DMS 273 treated with DMSO at 0.1 percent for 48 hours (cell line): Measurements from ENCODE around the gene STAU1.
"Not testable (repeated sequence)": the region's sequence is repeated elsewhere in the genome, so short reads cannot be mapped to it uniquely, and the experiment has no call there.

Experiments
- DNase-seq: peaks from one replicate; lab custom pipeline; 2025; lab: John Stamatoyannopoulos, UW

Gene STAU1

DNA sequence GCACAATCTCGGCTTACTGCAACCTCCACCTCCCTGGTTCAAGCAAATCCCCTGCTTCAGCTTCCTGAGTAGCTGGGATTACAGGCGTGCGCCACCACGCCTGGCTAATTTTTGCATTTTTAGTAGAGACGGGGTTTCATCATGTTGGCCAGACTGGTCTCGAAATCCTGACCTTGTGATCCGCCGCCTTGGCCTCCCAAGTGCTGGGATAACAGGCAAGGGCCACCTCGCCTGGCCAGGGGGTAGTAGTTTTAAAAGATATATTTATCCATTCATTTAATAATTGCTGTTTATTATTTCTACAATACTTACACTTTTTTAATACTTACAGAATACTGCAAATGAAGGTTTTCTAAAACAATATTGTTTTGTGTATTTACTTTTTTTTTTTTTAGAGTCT, 15.6 kb upstream of the STAU1 start:
- DNase-seq = no peak

DNA sequence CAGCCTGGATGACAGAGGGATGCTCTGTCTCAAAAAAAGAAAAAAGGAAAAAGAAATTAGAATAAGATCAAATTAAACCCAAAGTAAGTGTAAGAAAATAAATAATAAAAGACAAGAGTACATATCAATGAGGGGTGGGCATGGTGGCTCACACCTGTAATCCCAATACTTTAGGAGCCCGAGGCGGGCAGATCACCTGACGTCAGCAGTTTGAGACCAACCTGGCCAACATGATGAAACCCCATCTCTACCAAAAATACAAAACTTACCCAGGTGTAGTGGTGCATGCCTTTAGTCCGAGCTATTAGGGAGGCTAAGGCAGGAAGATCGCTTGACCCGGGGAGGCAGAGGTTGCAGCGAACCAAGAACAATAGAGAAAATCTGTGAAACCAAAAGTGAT, 14.9 kb upstream of the STAU1 start:
- DNase-seq = no peak

DNA sequence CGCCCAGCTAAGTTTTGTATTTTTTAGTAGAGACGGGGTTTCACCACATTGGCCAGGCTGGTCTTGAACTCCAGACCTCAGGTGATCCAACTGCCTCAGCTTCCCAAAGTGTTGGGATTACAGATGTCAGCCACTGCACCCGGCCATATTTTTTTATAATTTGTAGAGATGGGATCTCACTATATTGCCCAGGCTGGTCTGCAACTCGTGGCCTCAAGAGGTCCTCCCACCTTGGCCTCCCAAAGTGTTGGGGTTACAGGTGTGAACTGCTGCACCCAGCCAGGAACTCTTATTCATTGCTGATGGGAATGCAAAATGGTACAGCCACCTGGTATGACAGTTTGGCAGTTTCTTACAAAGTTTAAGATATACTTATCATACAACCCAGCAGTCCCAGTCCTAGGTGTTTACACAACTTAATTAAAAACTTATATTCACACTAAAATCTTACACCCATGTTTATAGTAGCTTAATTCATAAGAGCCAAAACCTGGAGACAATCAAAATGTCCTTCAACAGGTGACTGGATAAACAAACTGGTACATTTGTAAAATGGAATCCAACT, 11.7 kb upstream of the STAU1 start:
- DNase-seq = no peak

DNA sequence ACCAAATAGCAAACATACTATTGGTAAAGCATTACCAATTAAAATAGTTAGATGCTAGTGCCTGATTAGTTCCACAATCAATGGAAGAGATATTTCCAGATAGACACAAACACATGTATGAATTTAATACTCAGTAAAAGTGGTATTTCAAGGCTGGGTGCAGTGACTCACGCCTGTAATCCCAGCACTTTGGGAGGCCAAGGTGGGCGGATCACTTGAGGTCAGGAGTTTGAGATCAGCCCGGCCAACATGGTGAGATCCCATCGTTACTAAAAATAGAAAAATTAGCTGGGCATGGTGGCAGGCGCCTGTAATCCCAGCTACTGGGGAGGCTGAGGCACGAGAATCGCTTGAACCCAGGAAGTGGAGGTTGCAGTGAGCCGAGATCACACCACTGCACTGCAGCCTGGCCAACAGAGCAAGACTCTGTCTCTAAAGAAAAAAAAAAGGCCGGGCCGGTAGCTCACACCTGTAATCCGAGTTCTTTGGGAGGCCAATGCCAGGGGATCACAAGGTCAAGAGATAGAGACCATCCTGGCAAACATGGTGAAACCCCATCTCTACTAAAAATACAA, 4.9 kb upstream of the STAU1 start:
- not testable (repeated sequence) for DNase-seq

DNA sequence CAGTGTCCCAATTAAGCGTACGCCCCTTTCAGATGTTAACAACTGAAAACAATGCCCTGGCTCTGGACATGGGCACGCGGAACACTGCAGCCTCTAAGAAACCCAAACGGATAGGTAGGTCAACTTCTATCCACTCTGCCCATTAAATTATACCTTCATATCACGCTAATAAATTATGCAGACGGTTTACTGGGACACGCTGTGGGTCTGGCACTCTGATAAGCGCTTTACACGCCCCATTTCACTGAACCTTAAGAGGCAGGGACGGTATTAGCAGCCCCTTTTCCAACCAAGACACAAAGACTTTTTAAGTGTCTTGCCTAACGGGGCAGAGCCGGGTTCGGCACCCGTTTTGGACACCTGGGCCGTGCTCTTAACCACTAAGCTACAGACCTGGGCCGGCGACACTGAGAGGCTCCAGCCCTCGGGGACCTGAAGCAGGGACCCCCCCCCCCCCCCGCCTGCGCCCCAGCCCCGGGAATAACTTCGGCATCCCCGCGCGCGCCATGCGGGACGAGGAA, 744 bp downstream of the STAU1 start:
- DNase-seq = no peak

DNA sequence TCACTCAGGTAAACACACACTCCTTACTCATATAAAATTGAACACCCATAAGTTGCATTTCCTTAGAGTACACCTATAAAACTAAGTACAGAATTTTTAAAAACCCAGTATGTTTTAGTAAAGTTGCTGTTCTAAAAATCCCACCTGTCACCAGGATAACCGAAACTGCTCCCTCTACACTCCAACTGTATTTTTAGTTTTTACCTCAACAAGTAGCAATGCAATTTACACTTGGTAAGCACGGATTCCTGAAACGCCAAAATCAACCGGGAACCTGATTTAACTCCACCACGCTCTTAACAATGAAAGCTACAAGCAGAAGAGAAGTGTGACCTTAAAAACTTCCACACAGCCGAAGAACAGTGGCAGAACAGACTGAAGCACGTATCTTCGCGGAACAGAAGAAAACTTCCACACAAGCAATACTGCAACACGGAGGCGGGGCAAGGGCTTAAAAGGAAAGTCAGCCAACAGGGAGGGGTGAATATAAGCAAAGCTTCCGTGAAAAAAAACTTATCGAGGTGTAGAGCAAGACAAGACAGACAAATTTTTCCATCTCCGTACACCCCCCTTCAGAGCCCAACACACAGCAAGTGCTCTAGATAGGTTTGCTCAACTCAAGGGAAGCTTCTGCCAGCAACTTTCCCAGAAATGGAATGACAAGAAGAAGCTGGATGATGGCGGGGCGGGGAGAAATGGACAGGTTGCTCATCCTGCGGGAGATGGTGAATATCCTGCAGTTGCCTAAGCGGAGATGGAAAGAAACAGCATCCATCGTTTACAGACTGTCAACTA, 1.4 kb downstream of the STAU1 start:
- no peak for DNase-seq

DNA sequence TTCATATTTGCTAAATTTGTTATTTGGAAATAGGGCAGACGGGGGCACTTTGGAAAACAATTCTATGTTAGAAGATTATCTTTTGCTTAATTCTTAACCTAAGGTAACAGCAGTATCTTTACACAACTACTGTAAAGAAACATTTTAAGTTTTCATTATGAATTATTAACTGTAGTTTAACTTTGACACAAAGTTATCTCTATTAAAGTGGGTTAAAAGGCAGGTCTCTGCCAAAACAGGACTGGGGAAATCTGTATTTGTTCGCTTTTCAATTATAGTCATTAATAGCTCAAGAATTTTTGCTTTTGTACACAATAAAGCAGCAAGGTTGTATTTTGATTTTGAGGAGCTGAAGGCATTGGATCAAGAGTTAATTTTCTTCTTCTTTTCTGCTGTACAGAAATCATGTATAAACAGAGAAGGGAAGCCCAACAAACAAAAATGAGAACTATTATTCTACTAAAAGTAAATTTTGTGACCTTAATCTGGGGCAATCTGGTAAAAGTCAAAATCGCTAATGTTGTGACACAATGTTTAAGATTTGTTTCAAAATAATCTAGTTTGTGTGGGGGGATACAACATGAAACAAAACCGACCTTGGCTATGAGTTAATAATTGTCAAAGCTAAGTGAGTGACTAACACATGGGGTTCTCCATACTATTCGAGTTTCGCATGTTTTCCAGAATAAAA, 2.9 kb downstream of the STAU1 start:
- no peak for DNase-seq

DNA sequence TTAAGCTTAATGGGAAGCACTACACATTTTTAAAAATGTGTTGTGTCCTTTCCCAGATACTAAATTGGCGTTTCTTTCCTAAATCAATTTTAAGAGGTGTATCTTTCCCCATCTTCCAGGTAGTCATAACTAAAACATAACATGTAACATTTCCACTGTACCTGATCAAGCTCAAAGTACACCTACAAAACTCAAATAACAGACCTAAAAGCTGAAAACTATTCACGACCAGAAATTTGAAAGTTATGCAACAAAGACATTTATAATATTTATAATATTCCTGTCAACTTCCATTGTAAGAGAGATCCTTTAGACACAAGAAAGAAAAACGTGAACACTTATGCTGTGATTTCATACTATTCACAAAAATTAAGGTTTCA, 3.5 kb downstream of the STAU1 start:
- no peak for DNase-seq

DNA sequence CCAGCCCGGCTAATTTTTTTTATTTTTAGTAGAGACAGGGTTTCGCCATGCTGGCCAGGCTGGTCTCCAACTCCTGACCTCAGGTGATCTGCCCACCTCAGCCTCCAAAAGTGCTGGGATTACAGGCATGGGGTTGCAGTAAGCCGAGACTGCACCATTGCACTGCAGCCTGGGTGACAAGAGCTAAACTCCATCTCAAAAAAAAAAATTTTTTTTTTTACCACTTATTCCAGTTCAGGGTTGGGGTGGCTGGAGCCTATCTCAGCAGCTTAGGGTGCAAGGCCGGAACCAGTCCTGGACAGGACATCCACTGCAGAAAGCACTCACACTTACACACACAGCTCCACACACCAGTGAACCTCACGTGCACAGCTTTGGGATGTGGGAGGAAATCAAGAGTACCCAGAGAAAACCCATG, 4.0 kb downstream of the STAU1 start:
- DNase-seq = not testable (repeated sequence)

DNA sequence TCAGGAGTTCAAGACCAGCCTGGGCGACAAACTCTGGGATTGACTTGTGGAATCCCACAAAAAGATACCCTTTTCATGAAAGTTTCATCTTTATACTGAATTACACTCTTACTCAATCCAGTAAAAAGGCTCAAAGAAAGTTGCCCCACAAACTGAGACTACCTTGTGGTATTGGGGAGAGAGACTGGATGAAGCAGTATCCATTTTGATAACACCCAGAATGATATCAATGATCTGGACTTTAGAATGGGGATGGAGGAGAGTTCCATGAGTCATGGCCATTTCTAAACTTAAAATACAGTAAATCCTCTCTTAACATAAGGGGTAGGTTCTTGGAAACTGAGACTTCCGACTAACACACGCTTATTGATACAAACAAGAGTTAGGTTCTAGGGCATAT, 4.7 kb downstream of the STAU1 start:
- DNase-seq = no peak

DNA sequence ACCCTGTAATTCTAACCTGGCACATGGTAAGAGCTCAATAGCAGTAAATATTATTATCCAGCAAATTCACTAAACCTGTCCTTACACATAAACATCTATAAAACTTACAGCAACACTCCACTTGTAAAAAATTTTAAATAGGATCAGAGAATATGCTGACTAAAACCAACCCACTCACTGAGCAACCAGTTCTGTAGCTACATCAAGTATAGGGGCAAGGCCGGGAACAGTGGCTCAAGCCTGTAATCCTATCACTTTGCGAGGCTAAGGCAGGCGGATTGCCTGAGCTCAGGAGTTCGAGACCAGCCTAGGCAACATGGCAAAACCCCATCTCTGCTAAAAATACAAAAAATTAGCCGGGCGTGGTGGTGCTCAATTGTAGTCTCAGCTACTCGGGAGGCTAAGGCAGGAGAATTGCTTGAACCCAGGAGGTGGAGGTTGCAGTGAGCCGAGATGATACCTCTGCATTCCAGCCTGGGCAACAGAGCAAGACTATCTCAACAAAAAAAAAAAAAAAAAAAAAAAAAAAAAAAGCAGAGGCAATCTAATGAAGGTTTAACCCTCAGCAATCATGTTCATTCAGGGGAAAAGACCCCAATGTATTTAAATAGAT, 6.8 kb downstream of the STAU1 start:
- DNase-seq = no peak

DNA sequence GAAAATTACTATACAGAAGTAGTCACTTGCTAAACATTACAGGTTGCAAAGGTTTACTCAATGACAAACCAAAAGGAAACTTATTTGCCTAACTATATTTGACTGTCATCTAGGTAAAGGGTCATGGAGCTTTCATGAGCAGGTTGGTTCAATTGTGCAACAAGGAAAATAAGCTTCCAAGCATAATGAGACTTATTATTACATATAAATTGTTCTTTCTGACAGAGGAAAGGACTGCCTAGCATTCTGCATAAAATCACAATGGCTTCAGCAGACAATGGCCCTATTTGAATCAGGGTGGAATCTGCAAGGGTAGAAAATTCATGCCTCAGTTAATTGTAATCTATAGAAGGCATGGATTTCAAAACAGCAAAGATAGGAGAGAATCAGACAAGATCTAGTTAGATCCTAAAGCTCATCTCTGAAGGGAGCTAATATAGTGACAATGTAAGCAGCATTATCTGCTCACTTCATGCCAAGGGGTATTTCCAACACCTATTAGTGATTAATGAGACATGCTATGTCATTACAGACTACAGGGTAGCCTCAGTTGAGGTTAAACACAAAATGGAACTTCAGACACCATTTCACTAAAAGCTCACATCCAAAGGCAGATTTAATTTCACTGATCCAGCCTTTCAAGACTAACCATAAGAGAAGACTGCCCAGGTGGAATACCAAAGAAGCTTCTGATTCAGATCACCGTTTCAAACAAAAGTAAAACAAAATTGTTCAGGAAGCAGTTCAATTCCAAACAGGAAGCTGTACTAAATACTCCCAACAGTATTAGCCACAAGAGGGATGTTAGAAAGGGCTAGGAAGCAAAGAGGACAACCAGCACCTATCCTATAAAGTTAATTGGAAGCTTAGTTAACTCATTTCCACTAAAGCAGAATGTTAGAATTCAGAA, 8.5 kb downstream of the STAU1 start:
- no peak for DNase-seq

DNA sequence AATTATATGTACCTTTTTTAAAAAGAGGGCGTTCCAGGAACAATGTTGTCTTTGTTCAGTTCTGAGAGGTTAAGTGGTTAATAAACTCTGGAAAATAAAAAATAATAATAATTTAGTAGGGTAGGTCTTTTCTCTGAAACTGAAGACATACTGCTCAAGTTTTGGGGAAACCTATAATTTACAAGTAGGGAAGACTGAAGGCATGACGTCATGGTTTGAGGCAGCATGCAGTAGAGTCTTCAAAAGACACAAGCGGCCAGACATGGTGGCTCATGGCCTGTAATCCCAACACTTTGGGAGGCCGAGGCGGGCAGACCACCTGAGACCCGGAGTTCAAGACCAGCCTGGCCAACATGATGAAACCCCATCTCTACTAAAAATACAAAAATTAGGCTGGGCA, 14.0 kb downstream of the STAU1 start:
- DNase-seq = no peak

DNA sequence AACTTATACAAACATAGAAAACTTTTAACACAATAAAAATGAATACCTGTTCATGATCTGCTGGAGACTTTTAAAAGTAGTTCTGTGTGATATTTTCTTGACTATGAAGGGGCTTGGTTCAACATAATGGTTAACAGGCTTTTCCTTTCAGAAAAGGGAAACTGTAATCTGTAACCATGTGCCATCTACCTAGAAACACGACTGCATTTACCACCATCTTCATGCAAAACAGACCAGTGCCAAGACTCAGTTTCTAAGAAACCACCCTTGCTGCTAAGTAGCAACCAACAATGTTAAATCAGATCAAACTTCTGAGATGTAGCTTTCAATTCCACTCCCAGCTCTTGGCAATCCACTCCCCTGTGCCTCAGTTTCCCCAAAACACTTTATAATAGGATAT, 15.7 kb downstream of the STAU1 start:
- no peak for DNase-seq

DNA sequence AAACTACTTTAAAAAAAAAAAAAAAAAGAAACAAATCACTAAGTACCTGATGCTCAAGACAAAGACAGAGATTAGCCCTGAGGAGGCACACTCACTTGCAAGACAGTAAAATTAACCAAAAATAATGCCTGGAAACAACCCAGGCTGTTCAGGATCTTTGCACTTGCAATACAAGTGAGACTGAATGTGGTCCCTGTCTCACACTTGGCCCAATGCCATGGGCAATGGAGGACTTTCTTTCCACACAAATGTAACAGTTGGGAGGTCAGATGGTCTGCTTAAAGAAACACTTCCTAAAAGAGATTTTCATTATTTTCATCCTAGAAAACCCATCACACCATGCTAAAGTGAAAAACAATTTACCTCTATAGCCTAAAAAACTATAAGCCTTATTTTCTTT, 16.2 kb downstream of the STAU1 start:
- no peak for DNase-seq

DNA sequence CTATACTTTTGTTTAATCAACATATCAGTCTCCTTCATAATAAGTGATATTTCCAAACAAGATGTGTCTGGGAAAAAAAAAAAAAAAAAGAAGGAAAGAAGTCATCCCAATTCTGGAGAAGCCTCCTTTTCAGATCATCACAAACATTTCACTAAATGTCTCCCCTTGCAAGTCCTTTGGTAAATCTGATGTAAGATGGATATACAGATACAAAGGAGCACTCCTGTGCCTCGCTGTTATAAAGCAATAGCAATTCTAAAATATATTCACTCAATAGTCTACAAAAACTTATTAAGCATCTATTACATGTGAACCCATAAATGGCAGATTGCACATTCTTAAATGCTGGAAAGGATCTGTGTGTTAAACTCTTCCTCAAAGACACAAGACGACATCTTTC, 17.4 kb downstream of the STAU1 start:
- no peak for DNase-seq

DNA sequence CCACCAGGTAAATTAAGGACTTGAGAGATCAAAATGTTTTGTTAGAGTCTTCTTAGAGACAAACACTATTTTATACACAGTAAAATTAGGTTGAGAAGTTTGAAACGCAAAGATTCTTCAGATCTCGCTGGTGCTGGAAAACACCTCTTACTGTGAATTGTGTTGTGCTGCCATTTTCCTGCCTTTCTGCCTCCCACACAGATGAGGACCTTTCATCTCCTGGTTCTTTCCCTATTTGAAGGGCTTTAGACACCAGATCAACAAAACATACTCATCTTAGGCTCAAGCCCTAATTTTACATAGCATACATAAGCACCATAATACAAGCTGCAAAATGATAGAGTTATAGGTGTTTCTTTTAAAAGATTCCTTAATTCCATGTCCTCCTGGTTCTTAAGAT, 18.6 kb downstream of the STAU1 start:
- no peak for DNase-seq

DNA sequence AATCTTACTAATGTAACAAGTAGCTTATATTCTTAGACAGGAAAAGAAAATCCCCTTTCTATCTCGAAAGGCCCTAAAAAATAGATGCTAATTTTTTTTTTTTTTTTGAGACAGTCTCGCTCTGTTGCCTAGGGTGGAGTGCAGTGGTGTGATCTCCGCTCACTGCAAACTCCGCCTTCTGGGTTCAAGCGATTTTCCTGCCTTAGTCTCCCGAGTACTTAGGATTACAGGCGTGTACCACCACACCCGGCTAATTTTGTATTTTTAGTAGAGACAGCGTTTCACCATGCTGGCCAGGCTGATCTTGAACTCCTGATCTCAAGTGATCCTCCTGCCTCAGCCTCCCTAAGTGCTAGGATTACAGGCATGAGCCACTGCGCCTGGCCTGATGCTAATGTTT, 19.3 kb downstream of the STAU1 start:
- DNase-seq = not testable (repeated sequence)

DNA sequence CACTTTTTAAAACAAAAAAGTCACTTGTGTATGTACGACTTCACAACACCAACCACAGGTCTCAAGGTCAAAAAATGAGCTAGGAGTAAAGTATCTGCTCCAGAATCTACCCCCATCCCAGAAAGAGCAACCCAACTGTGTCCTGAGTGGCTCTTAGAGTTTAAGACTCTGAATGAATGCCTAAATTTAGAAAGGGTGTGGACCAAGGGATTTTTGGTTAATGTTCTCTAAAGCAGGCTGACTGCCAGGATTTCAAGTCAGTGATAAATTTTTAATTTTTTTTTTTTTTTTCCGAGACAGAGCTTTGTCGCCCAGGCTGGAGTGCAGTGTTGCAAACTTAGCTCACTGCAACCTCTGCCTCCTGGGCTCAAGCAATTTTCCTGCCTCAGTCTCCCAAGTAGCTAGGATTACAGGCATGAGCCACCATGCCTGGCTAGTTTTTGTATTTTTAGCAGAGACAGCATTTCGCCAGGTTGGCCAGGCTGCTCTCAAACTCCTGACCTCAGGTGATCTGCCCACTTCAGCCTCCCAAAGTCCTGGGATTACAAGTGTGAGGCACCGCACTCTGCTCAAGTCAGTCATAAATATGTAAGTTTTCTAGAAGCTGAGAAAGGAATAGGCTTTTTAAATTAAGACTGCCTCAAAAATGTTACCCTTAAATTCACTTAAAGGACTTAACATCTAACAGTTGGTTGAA, 20.2 kb downstream of the STAU1 start:
- DNase-seq = no peak

DNA sequence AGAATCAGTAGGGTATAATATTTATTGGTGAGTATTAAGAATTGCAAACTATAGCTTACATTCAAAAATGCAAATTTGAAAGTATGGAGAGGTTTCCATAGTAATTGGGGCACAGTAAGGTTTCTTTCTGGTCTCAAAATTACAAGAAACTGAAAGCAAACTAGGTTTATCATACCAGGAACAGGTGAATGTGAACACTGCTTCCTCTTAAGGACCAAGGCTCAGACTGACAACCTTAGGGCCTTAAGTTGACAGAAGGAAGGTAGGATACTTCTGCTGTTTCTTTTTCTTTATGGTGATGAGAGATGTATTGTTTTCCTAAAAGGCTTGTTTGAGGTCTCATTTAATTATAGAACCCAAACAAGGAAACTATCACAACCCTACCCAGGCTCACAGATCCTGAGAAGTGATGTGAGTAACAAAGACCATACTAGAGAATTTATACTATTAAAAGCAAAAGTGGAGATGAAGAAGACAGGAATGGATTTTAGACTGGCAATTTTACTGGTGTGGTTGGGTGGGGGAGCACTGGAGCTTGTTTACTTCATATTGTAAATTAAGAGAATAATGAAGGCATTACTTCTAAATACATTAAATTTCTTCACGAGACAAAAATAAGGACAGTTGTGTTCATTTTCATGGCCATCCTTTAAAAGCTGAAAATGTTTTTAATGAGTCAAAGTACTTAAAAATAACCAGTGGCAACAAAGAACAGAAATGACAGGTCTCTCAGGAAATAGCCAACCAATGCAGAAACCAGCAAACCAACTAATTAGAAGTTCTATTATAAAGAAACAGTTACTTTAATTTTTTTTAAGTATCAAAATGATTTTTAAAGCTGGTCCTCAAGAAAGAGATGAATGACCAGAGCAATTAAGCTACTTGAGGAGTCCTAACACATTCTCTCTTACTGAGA, 21.3 kb downstream of the STAU1 start:
- no peak for DNase-seq
